HPDE6-E6E7 (cell line): ENCODE results near the gene RETREG3.

Experiments
- DNase-seq: peaks from one replicate; pipeline ENCODE4 v3.0.0; 2011; ENCODE audit warnings: missing footprints; ENCODE audit errors: extremely low spot score

Gene RETREG3

DNA sequence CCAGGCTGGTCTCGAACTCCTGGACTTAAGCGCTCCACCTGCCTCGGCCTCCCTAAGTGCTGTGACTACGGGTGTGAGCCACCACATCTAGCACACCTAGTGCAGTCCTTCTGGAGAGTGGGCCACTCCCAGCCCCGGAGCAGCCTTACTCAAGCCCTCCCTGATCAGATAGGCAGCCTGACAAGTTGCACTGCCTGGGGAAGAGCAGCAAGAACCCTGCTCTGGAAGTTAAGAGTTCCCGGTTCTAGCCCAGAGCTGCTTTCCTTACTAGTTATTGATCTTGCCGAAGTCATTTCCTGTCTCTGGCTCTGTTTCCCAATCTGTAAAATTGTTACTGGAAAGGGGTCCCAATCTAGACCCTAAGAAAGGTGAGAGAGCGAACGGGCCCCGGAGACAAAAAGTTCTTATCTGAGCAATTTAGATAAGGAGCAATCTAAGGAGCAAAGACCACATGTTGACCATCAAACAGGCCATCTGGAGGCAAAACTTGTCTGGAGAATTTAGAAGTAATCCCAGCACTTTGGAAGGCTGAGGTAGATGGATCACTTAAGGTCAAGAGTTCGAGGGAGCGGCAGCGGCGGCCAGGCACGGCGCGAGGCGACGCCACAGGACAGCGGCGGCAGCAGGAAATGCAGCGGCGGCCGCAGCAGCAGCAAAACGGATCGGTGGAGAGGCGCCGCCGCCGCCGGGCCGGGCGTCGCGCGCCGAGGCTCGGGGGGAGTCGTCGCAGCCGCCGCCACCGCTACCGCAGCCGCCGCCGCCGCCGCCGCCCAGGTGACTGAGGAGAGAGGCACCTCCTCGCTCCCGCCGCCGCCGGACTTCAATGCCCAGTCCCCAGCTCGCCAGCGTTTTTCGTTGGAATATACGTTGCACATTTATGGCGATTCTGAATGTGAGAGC is 77.5 kb downstream of the RETREG3 start:
- peak; percentile 39 for DNase-seq

GRCh38 chr17:42530952-42531454 is 78.2 kb downstream of the RETREG3 start:
- DNase-seq = no peak
